GM20000 (cell line): Measurements from ENCODE around the gene IL20RB.
A peak's percentile ranks its signal among the peaks of the same experiment; 100 is the strongest.

ENCODE experiments used
- DNase-seq: peaks from one replicate; pipeline ENCODE4 v3.0.0; 2012; ENCODE audit warnings: low spot score
- CTCF ChIP-seq: IDR thresholded peaks from 2 replicates; pipeline ENCODE4 v1.5.1; 2012; ENCODE audit warnings: mild to moderate bottlenecking, control low read depth; ENCODE audit errors: extremely low read depth, missing control alignments

IL20RB gene

GRCh38 chr3:136919799-136920580, 37.8 kb upstream of the IL20RB start:
- DNase-seq: peak; percentile 33
- no peak for TF ChIP-seq CTCF

GRCh38 chr3:136920904-136921611, 36.7 kb upstream of the IL20RB start:
- no peak for DNase-seq
- TF ChIP-seq CTCF: no peak

GRCh38 chr3:136925425-136926190, 32.2 kb upstream of the IL20RB start:
- TF ChIP-seq CTCF: no peak
- no peak for DNase-seq

GRCh38 chr3:136928240-136928639, 29.5 kb upstream of the IL20RB start:
- DNase-seq: no peak
- no peak for TF ChIP-seq CTCF

GRCh38 chr3:136929977-136930670, 27.7 kb upstream of the IL20RB start:
- no peak for DNase-seq
- no peak for TF ChIP-seq CTCF

GRCh38 chr3:136931606-136932005, 26.2 kb upstream of the IL20RB start:
- TF ChIP-seq CTCF: no peak
- no peak for DNase-seq

- no peak for TF ChIP-seq CTCF
- DNase-seq: no peak
Observed at GRCh38 chr3:136932523-136932922, 25.3 kb upstream of the IL20RB start.
